ENCODE results near the gene FBXO42.

DNA sequence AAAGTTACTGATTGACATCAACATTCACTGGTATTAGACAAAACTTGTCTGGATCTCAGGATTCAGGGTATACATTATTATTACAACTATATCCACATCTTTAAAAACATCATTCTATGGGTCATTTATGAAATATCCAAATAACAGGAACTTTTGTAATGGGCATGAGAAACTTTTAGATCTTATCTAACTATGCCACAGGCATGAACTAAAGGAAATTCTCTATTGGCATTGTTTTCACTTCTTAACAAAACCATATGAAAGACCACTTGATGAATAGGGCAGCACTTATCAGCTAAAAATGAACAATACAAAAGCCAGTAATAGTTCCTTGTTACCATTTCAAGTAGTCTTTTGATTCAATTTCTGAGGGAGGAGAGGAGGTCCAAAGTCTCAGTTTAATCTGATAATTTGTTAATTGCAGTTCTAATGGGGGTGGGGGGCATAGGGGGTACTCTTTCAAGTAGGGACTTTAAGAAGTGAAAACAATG lies 84.5 kb downstream of the FBXO42 start:
- TF ChIP-seq, protein P1, sequence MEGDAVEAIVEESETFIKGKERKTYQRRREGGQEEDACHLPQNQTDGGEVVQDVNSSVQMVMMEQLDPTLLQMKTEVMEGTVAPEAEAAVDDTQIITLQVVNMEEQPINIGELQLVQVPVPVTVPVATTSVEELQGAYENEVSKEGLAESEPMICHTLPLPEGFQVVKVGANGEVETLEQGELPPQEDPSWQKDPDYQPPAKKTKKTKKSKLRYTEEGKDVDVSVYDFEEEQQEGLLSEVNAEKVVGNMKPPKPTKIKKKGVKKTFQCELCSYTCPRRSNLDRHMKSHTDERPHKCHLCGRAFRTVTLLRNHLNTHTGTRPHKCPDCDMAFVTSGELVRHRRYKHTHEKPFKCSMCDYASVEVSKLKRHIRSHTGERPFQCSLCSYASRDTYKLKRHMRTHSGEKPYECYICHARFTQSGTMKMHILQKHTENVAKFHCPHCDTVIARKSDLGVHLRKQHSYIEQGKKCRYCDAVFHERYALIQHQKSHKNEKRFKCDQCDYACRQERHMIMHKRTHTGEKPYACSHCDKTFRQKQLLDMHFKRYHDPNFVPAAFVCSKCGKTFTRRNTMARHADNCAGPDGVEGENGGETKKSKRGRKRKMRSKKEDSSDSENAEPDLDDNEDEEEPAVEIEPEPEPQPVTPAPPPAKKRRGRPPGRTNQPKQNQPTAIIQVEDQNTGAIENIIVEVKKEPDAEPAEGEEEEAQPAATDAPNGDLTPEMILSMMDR (IDR thresholded peaks at IDR 0.05), result no peak
- no peak for TF ChIP-seq POLR2A (IDR thresholded peaks at IDR 0.05)
